ENCODE data around the gene S100A6. TPM values are rescaled to one million over a fixed set of nuclear protein-coding genes. Genes with fewer than 3 reads are reported as not detected.
A peak's percentile ranks its signal among the peaks of the same experiment; 100 is the strongest.

Gene S100A6
- total RNA-seq, 1 experiment from 2014 or later = 1,521 TPM

DNA sequence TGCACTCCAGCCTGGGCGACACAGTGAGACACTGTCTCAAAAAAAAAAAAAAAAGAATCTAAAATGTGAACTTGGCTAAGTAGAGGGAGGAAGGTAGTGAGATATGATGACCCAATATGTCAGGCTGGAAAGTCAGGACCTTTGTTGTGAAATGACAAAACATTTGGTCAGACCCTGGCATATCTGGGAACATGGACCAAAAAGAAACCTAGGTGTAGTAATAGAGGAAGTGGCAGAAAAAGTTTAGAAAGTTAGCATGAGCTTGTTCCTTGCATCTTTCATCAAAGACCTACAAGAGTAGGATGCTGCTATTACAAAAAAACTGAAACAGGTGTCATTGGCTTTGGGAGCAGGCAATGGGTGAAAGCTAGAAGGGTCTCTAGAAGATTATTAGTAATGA lies 20.6 kb upstream of the S100A6 start:
- CTCF ChIA-PET = interaction anchor here (0.7 to 1.3 kb wide), 5 partner anchors 10 to 905 kb away, joined by 3 to 6 read pairs (median 5); partner anchors contain the start of gene S100A6
- intact Hi-C loops (cut with micrococcal nuclease; ENCODE audit: unreplicated experiment) = no loop called here
- peaks cover 12% of the 10 kb centered on the region for H3K4me1 Mint-ChIP-seq (ENCODE audit: low read depth, unreplicated experiment)
- H3K27ac Mint-ChIP-seq (ENCODE audit: unreplicated experiment) = no peak overlapping the region
- H3K36me3 Mint-ChIP-seq (ENCODE audit: insufficient read depth, unreplicated experiment) = no peaks in the 10 kb centered on the region
- TF ChIP-seq, protein P1, sequence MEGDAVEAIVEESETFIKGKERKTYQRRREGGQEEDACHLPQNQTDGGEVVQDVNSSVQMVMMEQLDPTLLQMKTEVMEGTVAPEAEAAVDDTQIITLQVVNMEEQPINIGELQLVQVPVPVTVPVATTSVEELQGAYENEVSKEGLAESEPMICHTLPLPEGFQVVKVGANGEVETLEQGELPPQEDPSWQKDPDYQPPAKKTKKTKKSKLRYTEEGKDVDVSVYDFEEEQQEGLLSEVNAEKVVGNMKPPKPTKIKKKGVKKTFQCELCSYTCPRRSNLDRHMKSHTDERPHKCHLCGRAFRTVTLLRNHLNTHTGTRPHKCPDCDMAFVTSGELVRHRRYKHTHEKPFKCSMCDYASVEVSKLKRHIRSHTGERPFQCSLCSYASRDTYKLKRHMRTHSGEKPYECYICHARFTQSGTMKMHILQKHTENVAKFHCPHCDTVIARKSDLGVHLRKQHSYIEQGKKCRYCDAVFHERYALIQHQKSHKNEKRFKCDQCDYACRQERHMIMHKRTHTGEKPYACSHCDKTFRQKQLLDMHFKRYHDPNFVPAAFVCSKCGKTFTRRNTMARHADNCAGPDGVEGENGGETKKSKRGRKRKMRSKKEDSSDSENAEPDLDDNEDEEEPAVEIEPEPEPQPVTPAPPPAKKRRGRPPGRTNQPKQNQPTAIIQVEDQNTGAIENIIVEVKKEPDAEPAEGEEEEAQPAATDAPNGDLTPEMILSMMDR (IDR thresholded peaks at IDR 0.05; ENCODE audit: unreplicated experiment) = no peak
- H3K4me3 Mint-ChIP-seq (ENCODE audit: low read depth, unreplicated experiment) = no peak overlapping the region
- no peaks in the 10 kb centered on the region for H3K9me3 Mint-ChIP-seq (ENCODE audit: low read depth, unreplicated experiment)
- H3K27me3 Mint-ChIP-seq (ENCODE audit: unreplicated experiment) = no peaks in the 10 kb centered on the region
- DNase-seq = no peak
- no TSS peak for BruUV-seq (replicated peaks)

DNA sequence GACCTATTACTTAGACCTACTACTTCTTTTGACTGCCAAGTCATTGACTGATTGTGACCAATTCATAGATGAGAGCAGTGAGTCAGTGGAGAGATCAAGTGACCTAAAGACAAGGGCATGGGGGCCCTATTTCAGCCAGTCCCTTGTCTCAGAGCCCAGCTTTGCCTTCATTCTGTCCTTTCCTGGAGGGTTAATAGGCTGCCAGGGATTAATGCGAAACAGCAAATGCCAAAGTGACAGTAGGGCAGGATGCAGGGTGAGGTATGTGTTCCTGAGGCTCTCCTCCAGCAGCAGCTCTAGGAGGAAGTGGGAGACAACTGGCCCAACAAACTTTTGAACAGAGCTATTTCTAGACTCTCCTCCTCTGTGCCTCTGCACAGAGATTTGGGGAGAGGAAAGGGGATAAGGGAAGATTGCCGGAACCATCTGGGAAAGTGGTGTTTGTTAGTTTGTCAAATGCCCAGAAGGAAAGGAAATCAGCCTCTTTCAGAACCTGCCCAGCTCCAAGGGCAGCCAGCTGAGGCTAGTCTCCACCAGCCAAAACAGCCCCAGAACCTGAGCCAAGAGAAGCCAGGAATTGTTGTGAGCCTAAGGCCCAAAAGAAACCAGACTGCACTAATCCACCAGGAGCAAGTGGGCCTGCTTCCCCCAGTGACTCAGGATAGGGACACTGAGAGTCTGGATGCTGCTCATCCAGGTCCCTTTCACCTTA lies 18.2 kb upstream of the S100A6 start:
- Mint-ChIP-seq H3K4me3 (ENCODE audit: low read depth, unreplicated experiment) (no peak overlapping the region), H3K27me3 (ENCODE audit: unreplicated experiment) (no peaks in the 10 kb centered on the region), H3K9me3 (ENCODE audit: low read depth, unreplicated experiment) (no peaks in the 10 kb centered on the region), H3K36me3 (ENCODE audit: insufficient read depth, unreplicated experiment) (peaks cover 6% of the 10 kb centered on the region), H3K27ac (ENCODE audit: unreplicated experiment) (peak overlapping the region; percentile 11), H3K4me1 (ENCODE audit: low read depth, unreplicated experiment) (peaks cover 28% of the 10 kb centered on the region)
- CTCF ChIA-PET = interaction anchor here (1.4 to 1.8 kb wide), 3 partner anchors 9 to 18 kb away, joined by 5 to 8 read pairs (median 5); partner anchors contain the start of gene S100A6
- intact Hi-C loops (cut with micrococcal nuclease; ENCODE audit: unreplicated experiment) = no loop called here
- BruUV-seq (replicated peaks) = no TSS peak
- DNase-seq = no peak
- TF ChIP-seq, protein P1 (IDR thresholded peaks at IDR 0.05; ENCODE audit: unreplicated experiment) = no peak

DNA sequence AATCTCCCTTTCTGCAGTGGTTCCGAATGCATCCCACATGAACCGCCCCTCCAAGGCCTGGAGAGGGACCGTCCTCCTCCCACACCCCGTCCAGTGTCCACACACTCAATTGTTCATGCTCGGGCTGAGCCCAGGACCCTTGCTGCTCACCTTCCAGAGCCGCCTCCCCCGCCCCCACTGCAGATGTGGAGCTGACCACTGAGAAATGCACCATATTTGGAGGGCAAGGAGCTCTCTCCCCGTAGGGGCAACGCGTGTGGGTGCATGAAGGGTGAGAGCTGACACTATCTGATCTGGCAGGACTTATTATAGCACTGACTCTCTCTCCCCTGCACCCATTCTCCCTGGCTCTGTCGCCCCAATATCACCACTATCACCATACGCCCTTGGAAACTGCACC lies 17.3 kb upstream of the S100A6 start:
- peak overlapping the region; percentile 50 for H3K27ac Mint-ChIP-seq (ENCODE audit: unreplicated experiment)
- H3K27me3 Mint-ChIP-seq (ENCODE audit: unreplicated experiment) = no peaks in the 10 kb centered on the region
- peaks cover 6% of the 10 kb centered on the region for H3K36me3 Mint-ChIP-seq (ENCODE audit: insufficient read depth, unreplicated experiment)
- TF ChIP-seq, protein P1 (IDR thresholded peaks at IDR 0.05; ENCODE audit: unreplicated experiment) = no peak
- intact Hi-C loops (cut with micrococcal nuclease; ENCODE audit: unreplicated experiment) = no loop called here
- no peaks in the 10 kb centered on the region for H3K9me3 Mint-ChIP-seq (ENCODE audit: low read depth, unreplicated experiment)
- H3K4me1 Mint-ChIP-seq (ENCODE audit: low read depth, unreplicated experiment) = peaks cover 37% of the 10 kb centered on the region
- CTCF ChIA-PET = interaction anchor here (1.5 to 1.8 kb wide), 2 partner anchors 8 to 15 kb away, joined by 5 to 8 read pairs; no protein-coding TSS in a partner anchor
- H3K4me3 Mint-ChIP-seq (ENCODE audit: low read depth, unreplicated experiment) = no peak overlapping the region
- BruUV-seq (replicated peaks) = no TSS peak
- DNase-seq = no peak

DNA sequence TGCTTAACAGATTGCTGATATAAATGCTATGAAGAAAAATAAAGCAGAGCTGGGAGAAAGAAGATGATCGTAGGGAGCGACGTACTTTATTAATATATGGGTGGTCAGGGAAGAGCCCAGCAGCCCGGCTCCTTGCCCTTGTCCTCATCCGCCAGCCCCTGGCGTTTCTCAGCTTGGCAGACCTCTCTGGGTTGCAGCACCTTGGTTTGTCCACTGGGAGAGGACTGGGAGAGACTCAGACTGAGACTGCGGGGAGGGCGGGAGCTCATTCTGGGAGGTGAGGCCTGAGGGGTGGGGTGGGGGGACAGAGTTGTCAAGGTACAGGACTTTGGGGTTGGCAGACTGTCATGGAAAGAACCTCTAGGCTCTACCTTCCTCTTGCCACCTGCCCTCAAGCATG lies 16.5 kb upstream of the S100A6 start:
- no peaks in the 10 kb centered on the region for H3K9me3 Mint-ChIP-seq (ENCODE audit: low read depth, unreplicated experiment)
- intact Hi-C loops (cut with micrococcal nuclease; ENCODE audit: unreplicated experiment) = no loop called here
- BruUV-seq (replicated peaks) = no TSS peak
- H3K27me3 Mint-ChIP-seq (ENCODE audit: unreplicated experiment) = no peaks in the 10 kb centered on the region
- DNase-seq = no peak
- H3K27ac Mint-ChIP-seq (ENCODE audit: unreplicated experiment) = no peak overlapping the region
- no peak overlapping the region for H3K4me3 Mint-ChIP-seq (ENCODE audit: low read depth, unreplicated experiment)
- CTCF ChIA-PET = interaction anchor here (0.8 to 1.5 kb wide), 2 partner anchors 9 to 16 kb away, joined by 3 to 5 read pairs; no protein-coding TSS in a partner anchor
- H3K36me3 Mint-ChIP-seq (ENCODE audit: insufficient read depth, unreplicated experiment) = peaks cover 6% of the 10 kb centered on the region
- TF ChIP-seq, protein P1 (IDR thresholded peaks at IDR 0.05; ENCODE audit: unreplicated experiment) = no peak
- peaks cover 37% of the 10 kb centered on the region for H3K4me1 Mint-ChIP-seq (ENCODE audit: low read depth, unreplicated experiment)

Measured in Calu3 (cell line).